Suprapubic skin (tissue), 3 donors: Measurements from ENCODE around the gene LHX3.

Experiments used
- CTCF ChIP-seq, 2 donors: fragments of 200-600 bp in 1 of 2; fragments of 450-650 bp in 1 of 2; sonication (generic) in 1 of 2; IDR thresholded peaks; one replicate each; pipeline ENCODE4 v1.5.1; 2016 to 2019; ENCODE audit warnings: antibody characterized with exemption in 2 of 2, mild to moderate bottlenecking in 1 of 2, moderate library complexity in 1 of 2
- POLR2A ChIP-seq, 2 donors: fragments of 450-650 bp; IDR thresholded peaks; one replicate each; pipeline ENCODE4 v1.6.1; 2017; ENCODE audit warnings: antibody characterized with exemption in 2 of 2, mild to moderate bottlenecking in 2 of 2, moderate library complexity in 2 of 2

- TF ChIP-seq CTCF (IDR thresholded peaks at IDR 0.05) (no peak), POLR2A (IDR thresholded peaks at IDR 0.05) (no peak)
Measured at GRCh38 chr9:136187197-136187596, 17.7 kb downstream of the LHX3 start.
